HEK293 (cell line): ENCODE measurements around the gene MAPT.

ENCODE experiments used
- CTCF ChIA-PET: fragments of 350-600 bp; formaldehyde crosslinking; extraction: SDS; loops from one replicate; lab custom pipeline; 2021; ENCODE audit warnings: antibody characterized with exemption; lab: Yijun Ruan, JAX
- POLR2A ChIA-PET: fragments of 300-600 bp; formaldehyde crosslinking; extraction: SDS; loops from one replicate; lab custom pipeline; 2020; ENCODE audit warnings: antibody characterized with exemption, inconsistent platforms; lab: Yijun Ruan, JAX
- H3K27ac ChIP-seq: fragments of 200-500 bp; sonication (Bioruptor generic); 2 replicates; pipeline ENCODE4 v1.5.1; 2014; ENCODE audit warnings: low read depth, low read length, control low read depth, inconsistent platforms; ENCODE audit errors: extremely low read depth
- H3K36me3 ChIP-seq, 2 experiments: fragments of 200-500 bp in 1 of 2; sonication (Bioruptor generic) in 1 of 2; 1 replicate in 1 of 2; 2 replicates in 1 of 2; pipeline ENCODE4 v1.5.1; 2014 to 2017; ENCODE audit warnings: inconsistent platforms in 2 of 2, low read length in 2 of 2; ENCODE audit not compliant: control insufficient read depth in 2 of 2, insufficient read depth in 1 of 2
- H3K4me1 ChIP-seq: fragments of 200-500 bp; sonication (Bioruptor generic); 2 replicates; pipeline ENCODE4 v1.5.1; 2014; ENCODE audit warnings: mild to moderate bottlenecking, low read length, inconsistent platforms; ENCODE audit not compliant: control insufficient read depth, insufficient read depth
- H3K4me3 ChIP-seq: 2 replicates; pipeline ENCODE4 v1.5.1; 2011; ENCODE audit warnings: low read depth, mild to moderate bottlenecking, control low read depth, low read length, moderate library complexity
- H3K9me3 ChIP-seq: fragments of 200-500 bp; sonication (Bioruptor generic); 2 replicates; pipeline ENCODE4 v1.5.1; 2014; ENCODE audit warnings: low read depth, low read length, inconsistent platforms; ENCODE audit not compliant: control insufficient read depth, insufficient read depth
- GLI2 ChIP-seq: fragments of 450-650 bp; formaldehyde crosslinking; IDR thresholded peaks from 2 replicates; pipeline ENCODE4; 2017; ENCODE audit warnings: missing biosample characterization, missing genetic modification characterization, low read depth, borderline replicate concordance
- SETDB1 ChIP-seq: IDR thresholded peaks from one replicate; pipeline ENCODE4 v1.6.1; 2017; ENCODE audit warnings: mild to moderate bottlenecking, low read length, moderate library complexity, mixed read lengths; ENCODE audit not compliant: insufficient read length
- TRIM28 ChIP-seq: IDR thresholded peaks from 2 replicates; pipeline ENCODE4 v1.6.1; 2011; ENCODE audit warnings: low read length, control low read depth, borderline replicate concordance
- ZBTB17 ChIP-seq: fragments of 450-650 bp; formaldehyde crosslinking; IDR thresholded peaks from 2 replicates; pipeline ENCODE4 v1.5.1; 2016; ENCODE audit warnings: missing biosample characterization, missing genetic modification characterization
- ZBTB21 ChIP-seq: fragments of 450-650 bp; formaldehyde crosslinking; IDR thresholded peaks from 2 replicates; pipeline ENCODE4 v1.5.1; 2017; ENCODE audit warnings: missing biosample characterization, missing genetic modification characterization
- ZFP69B ChIP-seq: fragments of 450-650 bp; formaldehyde crosslinking; IDR thresholded peaks from 2 replicates; pipeline ENCODE4 v1.5.1; 2016; ENCODE audit warnings: missing biosample characterization, missing genetic modification characterization
- ZNF184 ChIP-seq: fragments of 450-650 bp; IDR thresholded peaks from 2 replicates; pipeline ENCODE4 v1.5.1; 2018; ENCODE audit warnings: missing biosample characterization, mild to moderate bottlenecking, missing genetic modification characterization
- ZNF202 ChIP-seq: fragments of 450-650 bp; formaldehyde crosslinking; IDR thresholded peaks from 2 replicates; pipeline ENCODE4 v1.5.1; 2016; ENCODE audit warnings: missing biosample characterization, missing genetic modification characterization, borderline replicate concordance
- ZNF394 ChIP-seq: fragments of 450-650 bp; formaldehyde crosslinking; IDR thresholded peaks from 2 replicates; pipeline ENCODE4 v1.5.1; 2016; ENCODE audit warnings: missing biosample characterization, missing genetic modification characterization, mild to moderate bottlenecking, moderate library complexity, borderline replicate concordance
- ZNF629 ChIP-seq: fragments of 450-650 bp; formaldehyde crosslinking; IDR thresholded peaks from 2 replicates; pipeline ENCODE4 v1.5.1; 2017; ENCODE audit warnings: missing biosample characterization, missing genetic modification characterization
- ZNF660 ChIP-seq: fragments of 450-650 bp; IDR thresholded peaks from 2 replicates; pipeline ENCODE4 v1.5.1; 2018; ENCODE audit warnings: missing biosample characterization, mild to moderate bottlenecking, missing genetic modification characterization
- ZNF837 ChIP-seq: fragments of 450-650 bp; formaldehyde crosslinking; IDR thresholded peaks from 2 replicates; pipeline ENCODE4 v1.5.1; 2016; ENCODE audit warnings: missing biosample characterization, missing genetic modification characterization
- TF ChIP-seq, protein P1 (sequence below): fragments of 450-650 bp; formaldehyde crosslinking; IDR thresholded peaks from 2 replicates; pipeline ENCODE4 v1.5.1; 2017; ENCODE audit warnings: missing biosample characterization, missing genetic modification characterization
- TF ChIP-seq, protein P2 (sequence below): fragments of 450-650 bp; formaldehyde crosslinking; IDR thresholded peaks from 2 replicates; pipeline ENCODE4 v1.5.1; 2016; ENCODE audit warnings: missing biosample characterization, missing genetic modification characterization

MAPT gene

DNA sequence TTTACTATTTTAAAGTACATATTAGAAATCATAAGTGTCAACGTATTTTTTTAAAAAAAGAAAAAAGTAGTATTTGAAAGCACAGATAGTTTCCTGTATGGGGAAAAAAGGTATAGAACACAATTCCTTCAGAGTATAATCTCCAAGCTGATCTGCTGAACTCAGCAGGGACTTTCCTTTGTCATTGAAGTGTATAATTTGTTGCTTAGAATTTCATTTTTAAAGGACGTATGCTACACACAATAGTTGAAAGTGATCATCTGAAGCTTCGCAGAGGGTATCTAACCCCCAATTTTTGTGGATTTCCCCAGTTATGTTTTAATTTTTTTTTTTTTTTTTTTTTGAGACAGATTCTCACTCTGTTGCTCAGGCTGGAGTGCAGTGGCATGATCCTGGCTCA lies 20.2 kb upstream of the MAPT start:
- no peak for TF ChIP-seq TRIM28
- TF ChIP-seq, protein P1, sequence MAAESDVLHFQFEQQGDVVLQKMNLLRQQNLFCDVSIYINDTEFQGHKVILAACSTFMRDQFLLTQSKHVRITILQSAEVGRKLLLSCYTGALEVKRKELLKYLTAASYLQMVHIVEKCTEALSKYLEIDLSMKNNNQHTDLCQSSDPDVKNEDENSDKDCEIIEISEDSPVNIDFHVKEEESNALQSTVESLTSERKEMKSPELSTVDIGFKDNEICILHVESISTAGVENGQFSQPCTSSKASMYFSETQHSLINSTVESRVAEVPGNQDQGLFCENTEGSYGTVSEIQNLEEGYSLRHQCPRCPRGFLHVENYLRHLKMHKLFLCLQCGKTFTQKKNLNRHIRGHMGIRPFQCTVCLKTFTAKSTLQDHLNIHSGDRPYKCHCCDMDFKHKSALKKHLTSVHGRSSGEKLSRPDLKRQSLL (tag by site-specific recombination): no peak
- TF ChIP-seq, all 188 proteins: peak for 0
- H3K4me3 ChIP-seq: no peak overlapping the region
- ChIA-PET POLR2A (interaction anchor here (0.7 kb wide), 1 partner anchor 78 kb away, joined by 5 read pairs; no protein-coding TSS in a partner anchor), CTCF (interaction anchor here (0.6 to 1.9 kb wide), 5 partner anchors 10 to 226 kb away, joined by 4 to 8 read pairs (median 6); no protein-coding TSS in a partner anchor)
- no peak overlapping the region for H3K27ac ChIP-seq
- H3K9me3 ChIP-seq: no peaks in the 10 kb centered on the region
- H3K4me1 ChIP-seq: no peaks in the 10 kb centered on the region
- H3K36me3 ChIP-seq: no peaks in the 10 kb centered on the region

DNA sequence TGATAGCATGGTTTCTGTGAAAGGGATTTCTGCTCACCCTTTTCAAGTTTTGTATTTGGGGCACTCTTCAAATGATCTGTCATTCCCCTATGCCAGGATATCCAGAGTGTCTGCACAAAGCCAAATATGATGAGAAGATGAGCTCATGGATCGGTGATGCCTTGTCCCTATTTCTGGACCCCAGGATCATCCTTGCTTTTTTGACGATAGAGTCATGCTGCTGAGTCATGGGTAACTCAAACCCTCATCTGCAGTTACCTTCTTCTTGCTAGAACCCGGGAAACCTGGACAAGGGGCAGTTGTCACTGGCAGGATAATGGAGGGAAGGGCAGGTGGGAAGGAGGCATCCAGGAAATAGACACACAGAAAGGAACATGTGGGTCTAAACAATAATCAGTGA lies 17.8 kb upstream of the MAPT start:
- TF ChIP-seq ZBTB17 (peak; percentile 65), ZBTB21 (tag by site-specific recombination) (peak; percentile 45; the same call in 1 of the 2 replicates), ZNF394 (tag by site-specific recombination) (no peak), ZNF184 (tag by site-specific recombination) (peak; percentile 47; the same call in 1 of the 2 replicates), ZNF837 (tag by site-specific recombination) (no peak), ZNF629 (tag by site-specific recombination) (peak; percentile 41; the same call in 1 of the 2 replicates), ZNF660 (tag by site-specific recombination) (0 out of 2 replicates have a peak, but pooled peaks have one; percentile 33)
- H3K4me1 ChIP-seq: no peaks in the 10 kb centered on the region
- no peaks in the 10 kb centered on the region for H3K36me3 ChIP-seq
- H3K27ac ChIP-seq: no peak overlapping the region
- POLR2A ChIA-PET: no interaction called here
- no peak overlapping the region for H3K4me3 ChIP-seq
- no peaks in the 10 kb centered on the region for H3K9me3 ChIP-seq
- CTCF ChIA-PET: interaction anchor here (0.6 to 1.7 kb wide), 5 partner anchors 17 to 677 kb away, joined by 3 to 8 read pairs (median 5); partner anchors contain the start of gene CRHR1

DNA sequence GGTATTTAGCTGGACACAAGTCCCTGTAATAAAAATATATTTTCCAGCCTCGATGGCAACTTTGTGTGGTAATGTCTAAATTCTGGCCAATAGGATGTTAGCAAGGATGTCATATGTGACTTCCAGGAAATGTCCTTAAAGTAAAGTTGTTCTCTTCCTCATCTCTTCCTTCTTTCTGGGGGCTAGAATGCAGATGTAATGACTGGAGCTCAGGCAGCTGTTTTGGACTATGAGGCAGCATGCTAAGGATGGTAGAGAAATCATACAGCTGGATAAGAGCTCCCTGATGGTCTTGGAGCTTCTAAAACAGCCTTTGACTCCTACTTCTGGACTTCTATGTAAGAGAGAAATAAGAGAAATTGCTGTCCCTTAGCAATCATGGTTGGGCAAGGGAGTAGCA lies 16.9 kb upstream of the MAPT start:
- CTCF ChIA-PET: interaction anchor here (0.8 to 1.7 kb wide), 4 partner anchors 16 to 47 kb away, joined by 3 to 8 read pairs (median 3); no protein-coding TSS in a partner anchor

More for the DNA sequence above, 16.9 kb upstream of the MAPT start:
- no peak overlapping the region for H3K4me3 ChIP-seq
- H3K9me3 ChIP-seq: no peaks in the 10 kb centered on the region
- no peaks in the 10 kb centered on the region for H3K4me1 ChIP-seq
- H3K36me3 ChIP-seq: no peaks in the 10 kb centered on the region
- no peak for TF ChIP-seq ZNF202 (tag by site-specific recombination)
- TF ChIP-seq, protein P1 (tag by site-specific recombination): no peak
- TF ChIP-seq GLI2 (tag by site-specific recombination): no peak
- TF ChIP-seq, protein P2, sequence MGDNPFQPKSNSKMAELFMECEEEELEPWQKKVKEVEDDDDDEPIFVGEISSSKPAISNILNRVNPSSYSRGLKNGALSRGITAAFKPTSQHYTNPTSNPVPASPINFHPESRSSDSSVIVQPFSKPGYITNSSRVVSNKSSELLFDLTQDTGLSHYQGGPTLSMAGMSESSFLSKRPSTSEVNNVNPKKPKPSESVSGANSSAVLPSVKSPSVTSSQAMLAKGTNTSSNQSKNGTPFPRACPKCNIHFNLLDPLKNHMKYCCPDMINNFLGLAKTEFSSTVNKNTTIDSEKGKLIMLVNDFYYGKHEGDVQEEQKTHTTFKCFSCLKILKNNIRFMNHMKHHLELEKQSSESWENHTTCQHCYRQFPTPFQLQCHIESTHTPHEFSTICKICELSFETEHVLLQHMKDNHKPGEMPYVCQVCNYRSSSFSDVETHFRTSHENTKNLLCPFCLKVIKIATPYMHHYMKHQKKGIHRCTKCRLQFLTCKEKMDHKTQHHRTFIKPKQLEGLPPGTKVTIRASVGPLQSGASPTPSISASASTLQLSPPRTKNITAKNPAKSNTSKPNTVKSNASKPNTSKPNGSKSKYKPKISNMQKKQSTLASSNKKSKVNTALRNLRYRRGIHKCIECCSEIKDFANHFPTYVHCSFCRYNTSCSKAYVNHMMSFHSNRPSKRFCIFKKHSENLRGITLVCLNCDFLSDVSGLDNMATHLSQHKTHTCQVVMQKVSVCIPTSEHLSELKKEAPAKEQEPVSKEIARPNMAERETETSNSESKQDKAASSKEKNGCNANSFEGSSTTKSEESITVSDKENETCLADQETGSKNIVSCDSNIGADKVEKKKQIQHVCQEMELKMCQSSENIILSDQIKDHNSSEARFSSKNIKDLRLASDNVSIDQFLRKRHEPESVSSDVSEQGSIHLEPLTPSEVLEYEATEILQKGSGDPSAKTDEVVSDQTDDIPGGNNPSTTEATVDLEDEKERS (tag by site-specific recombination): 0 out of 2 replicates have a peak, but pooled peaks have one; percentile 50
- TF ChIP-seq SETDB1: peak; percentile 57
- TF ChIP-seq ZBTB17: no peak
- no peak for TF ChIP-seq ZFP69B
- H3K27ac ChIP-seq: no peak overlapping the region
- POLR2A ChIA-PET: no interaction called here
